Activated T-cell treated with anti-CD3 and anti-CD28 coated beads for 48 hours (primary cell): ENCODE data around the gene RPL37A.

ENCODE experiments used
- DNase-seq: peaks from one replicate; pipeline ENCODE4 v3.0.0-alpha.2; 2020; ENCODE audit warnings: low read depth

The RPL37A gene

GRCh38 chr2:216490061-216490460, 8.6 kb upstream of the RPL37A start:
- DNase-seq, result no peak

GRCh38 chr2:216491793-216492596, 6.6 kb upstream of the RPL37A start:
- DNase-seq, result no peak

- no peak for DNase-seq
Observed at GRCh38 chr2:216492597-216493333, 5.9 kb upstream of the RPL37A start.

GRCh38 chr2:216493334-216493685, 5.3 kb upstream of the RPL37A start:
- DNase-seq, result no peak

- DNase-seq, result no peak
Observed at GRCh38 chr2:216495656-216496055, 3.0 kb upstream of the RPL37A start.

GRCh38 chr2:216497382-216498069, 1.1 kb upstream of the RPL37A start:
- DNase-seq, result no peak

GRCh38 chr2:216498070-216498378, 620 bp upstream of the RPL37A start:
- DNase-seq, result no peak

- no peak for DNase-seq
Observed at GRCh38 chr2:216499641-216500218, 1.1 kb downstream of the RPL37A start.

GRCh38 chr2:216500572-216500971, 1.9 kb downstream of the RPL37A start:
- DNase-seq, result no peak

- no peak for DNase-seq
Observed at GRCh38 chr2:216501854-216502253, 3.2 kb downstream of the RPL37A start.

GRCh38 chr2:216502381-216503158, 3.9 kb downstream of the RPL37A start:
- DNase-seq, result no peak

GRCh38 chr2:216503159-216503629, 4.5 kb downstream of the RPL37A start:
- DNase-seq, result no peak

GRCh38 chr2:216503697-216504375, 5.2 kb downstream of the RPL37A start:
- DNase-seq, result no peak

- DNase-seq, result no peak
Observed at GRCh38 chr2:216504376-216504762, 5.7 kb downstream of the RPL37A start.

- no peak for DNase-seq
Observed at GRCh38 chr2:216505133-216506106, 6.8 kb downstream of the RPL37A start.

- no peak for DNase-seq
Observed at GRCh38 chr2:216507220-216508160, 8.8 kb downstream of the RPL37A start.

- no peak for DNase-seq
Observed at GRCh38 chr2:216508229-216508628, 9.6 kb downstream of the RPL37A start.

GRCh38 chr2:216516730-216517350, 18.2 kb downstream of the RPL37A start:
- DNase-seq, result no peak
